IMR-90 (cell line): ENCODE measurements around the gene APOBEC3F. TPM values are rescaled to one million over a fixed set of nuclear protein-coding genes. Genes with fewer than 3 reads are reported as not detected.
"Not testable (repeated sequence)": the region's sequence is repeated elsewhere in the genome, so short reads cannot be mapped to it uniquely, and the experiment has no call there.

Source experiments
- ATAC-seq: fragments of 200-7000 bp; cut with Tn5 transposase; 2 replicates; pipeline ENCODE4 v1.9.1; 2020; ENCODE audit warnings: low read depth, mild to moderate bottlenecking, moderate library complexity
- BruUV-seq: library from RNA; stranded (reverse); fragments of 400-500 nt; replicated peaks from 2 replicates; lab custom pipeline; 2021; lab: Mats Ljungman, UMichigan
- CTCF ChIA-PET: fragments of 300-600 bp; formaldehyde crosslinking; extraction: SDS; loops from one replicate; lab custom pipeline; 2021; ENCODE audit warnings: antibody characterized with exemption; lab: Yijun Ruan, JAX
- POLR2A ChIA-PET: fragments of 300-600 bp; sonication (Branson Sonifier 250); formaldehyde crosslinking; loops from one replicate; lab custom pipeline; 2022; ENCODE audit warnings: antibody characterized with exemption; ENCODE audit not compliant: unreplicated experiment; lab: Charles Lee
- DNase-seq: peaks from one replicate; pipeline ENCODE4 v3.0.0; 2013
- H2AFZ ChIP-seq: replicated peaks from 2 replicates; pipeline ENCODE3; 2013; ENCODE audit warnings: low read length, mild to moderate bottlenecking; ENCODE audit not compliant: poor library complexity
- H2AK5ac ChIP-seq: 2 replicates; pipeline ENCODE4 v1.6.1; 2013; ENCODE audit warnings: low read depth, low read length, inconsistent platforms
- H2AK9ac ChIP-seq: replicated peaks from 2 replicates; pipeline ENCODE3; 2013; ENCODE audit warnings: mild to moderate bottlenecking, low read depth, low read length, moderate library complexity; ENCODE audit not compliant: poor library complexity
- H2BK120ac ChIP-seq: 2 replicates; pipeline ENCODE4 v1.6.1; 2013; ENCODE audit warnings: low read depth, low read length, inconsistent platforms
- H2BK15ac ChIP-seq: 3 replicates; pipeline ENCODE4 v1.6.1; 2013; ENCODE audit warnings: low read depth, low read length, inconsistent platforms
- H2BK20ac ChIP-seq: 2 replicates; pipeline ENCODE4 v1.6.1; 2013; ENCODE audit warnings: low read depth, mild to moderate bottlenecking, inconsistent platforms, low read length, moderate library complexity
- H2BK5ac ChIP-seq: 2 replicates; pipeline ENCODE4 v1.6.1; 2013; ENCODE audit warnings: mild to moderate bottlenecking, low read depth, low read length, inconsistent platforms; ENCODE audit not compliant: poor library complexity, severe bottlenecking
- H3K14ac ChIP-seq: replicated peaks from 2 replicates; pipeline ENCODE4 v1.6.1; 2013; ENCODE audit warnings: low read depth, low read length, inconsistent platforms
- H3K18ac ChIP-seq: 2 replicates; pipeline ENCODE4 v1.6.1; 2013; ENCODE audit warnings: low read depth, low read length, control low read depth
- H3K23ac ChIP-seq: 2 replicates; pipeline ENCODE4 v1.6.1; 2013; ENCODE audit warnings: low read depth, low read length, inconsistent platforms
- H3K27ac ChIP-seq: 2 replicates; pipeline ENCODE4 v1.5.1; 2013; ENCODE audit warnings: mild to moderate bottlenecking, control low read depth, low read length; ENCODE audit not compliant: insufficient read depth
- H3K27me3 ChIP-seq: 2 replicates; pipeline ENCODE4 v1.6.1; 2013; ENCODE audit warnings: low read length; ENCODE audit not compliant: control insufficient read depth, insufficient read depth
- H3K36me3 ChIP-seq: 2 replicates; pipeline ENCODE4 v1.6.1; 2013; ENCODE audit warnings: low read length, mixed read lengths; ENCODE audit not compliant: control insufficient read depth, insufficient read depth
- H3K4ac ChIP-seq: 2 replicates; pipeline ENCODE4 v1.6.1; 2013; ENCODE audit warnings: low read depth, low read length, inconsistent platforms
- H3K4me1 ChIP-seq: 2 replicates; pipeline ENCODE4 v1.6.1; 2013; ENCODE audit warnings: low read length, mixed read lengths; ENCODE audit not compliant: control insufficient read depth, insufficient read depth
- H3K4me2 ChIP-seq: 2 replicates; pipeline ENCODE4 v1.6.1; 2013; ENCODE audit warnings: low read depth, mild to moderate bottlenecking, control low read depth, low read length, moderate library complexity
- H3K4me3 ChIP-seq: 2 replicates; pipeline ENCODE4 v1.5.1; 2013; ENCODE audit warnings: low read depth, mild to moderate bottlenecking, control low read depth, low read length, moderate library complexity; ENCODE audit not compliant: insufficient read depth
- H3K56ac ChIP-seq: 2 replicates; pipeline ENCODE4 v1.6.1; 2013; ENCODE audit warnings: low read length, inconsistent platforms; ENCODE audit not compliant: insufficient read depth; ENCODE audit errors: extremely low read depth
- H3K79me1 ChIP-seq, 2 experiments: 2 replicates each; pipeline ENCODE4 v1.6.1; 2013; ENCODE audit warnings: low read length in 2 of 2, inconsistent platforms in 1 of 2, low read depth in 1 of 2
- H3K9ac ChIP-seq: 2 replicates; pipeline ENCODE4 v1.6.1; 2013; ENCODE audit warnings: low read depth, low read length, control low read depth
- H3K9me1 ChIP-seq: 2 replicates; pipeline ENCODE4 v1.6.1; 2013; ENCODE audit warnings: low read length, inconsistent platforms; ENCODE audit not compliant: insufficient read depth
- H3K9me3 ChIP-seq: 2 replicates; pipeline ENCODE4 v1.6.1; 2013; ENCODE audit warnings: low read length; ENCODE audit not compliant: control insufficient read depth, insufficient read depth
- H4K20me1 ChIP-seq: 2 replicates; pipeline ENCODE4 v1.6.1; 2013; ENCODE audit warnings: low read length, inconsistent platforms; ENCODE audit not compliant: insufficient read depth
- H4K5ac ChIP-seq: 2 replicates; pipeline ENCODE4 v1.6.1; 2013; ENCODE audit warnings: mild to moderate bottlenecking, low read depth, low read length, control low read depth
- H4K8ac ChIP-seq, 2 experiments: 2 replicates each; pipeline ENCODE4 v1.6.1; 2013; ENCODE audit warnings: low read depth in 2 of 2, low read length in 2 of 2, control low read depth in 1 of 2, inconsistent platforms in 1 of 2
- H4K91ac ChIP-seq: 2 replicates; pipeline ENCODE4 v1.6.1; 2013; ENCODE audit warnings: low read depth, low read length, inconsistent platforms; ENCODE audit not compliant: insufficient read depth
- CEBPB ChIP-seq: IDR thresholded peaks from 2 replicates; pipeline ENCODE4 v1.6.1; 2012; ENCODE audit warnings: low read depth, low read length, improper control_type of control experiment
- CHD1 ChIP-seq: IDR thresholded peaks from 2 replicates; pipeline ENCODE4 v1.6.1; 2012; ENCODE audit warnings: low read depth, low read length, improper control_type of control experiment
- FOS ChIP-seq: fragments of 150-350 bp; IDR thresholded peaks from 2 replicates; pipeline ENCODE4 v1.6.1; 2016; ENCODE audit warnings: low read depth, low read length
- MAFK ChIP-seq: IDR thresholded peaks from 2 replicates; pipeline ENCODE4 v1.6.1; 2012; ENCODE audit warnings: low read depth, low read length, improper control_type of control experiment
- MXI1 ChIP-seq: IDR thresholded peaks from 2 replicates; pipeline ENCODE4 v1.6.1; 2012; ENCODE audit warnings: low read depth, mild to moderate bottlenecking, low read length, moderate library complexity, borderline replicate concordance
- POLR2A ChIP-seq: IDR thresholded peaks from 2 replicates; pipeline ENCODE4 v1.6.1; 2012; ENCODE audit warnings: mild to moderate bottlenecking, low read depth, low read length
- RCOR1 ChIP-seq: IDR thresholded peaks from 2 replicates; pipeline ENCODE4 v1.6.1; 2012; ENCODE audit warnings: mild to moderate bottlenecking, low read length, improper control_type of control experiment; ENCODE audit not compliant: insufficient replicate concordance
- WGBS, 2 experiments: methylation state at CpG; one replicate each; pipeline versions ENCODE4 v1.1.5 to v1.1.7; 2013; ENCODE audit warnings: missing lambda C conversion rate in 2 of 2; ENCODE audit not compliant: insufficient read length in 1 of 2; ENCODE audit errors: extremely low coverage in 2 of 2; 5-methylcytosine and 5-hydroxymethylcytosine counted together
- dilution Hi-C: fragments of 300-500 bp; cut with HindIII; formaldehyde crosslinking; loops from one replicate; pipeline ENCODE4 v1.14.3; 2018; ENCODE audit warnings: low sequenced_read_pairs; ENCODE audit not compliant: unreplicated experiment
- in situ Hi-C: fragments of 300-500 bp; cut with MboI; formaldehyde crosslinking; loops from 3 replicates; pipeline ENCODE4 v1.14.3; 2019; ENCODE audit warnings: low sequenced_read_pairs, inconsistent platforms, mixed read lengths
- intact Hi-C: fragments of 100-400 bp; cut with micrococcal nuclease; formaldehyde crosslinking; loops from 2 replicates; pipeline ENCODE4 v1.10.0; 2022
- polyA plus RNA-seq, 3 experiments: library from polyadenylated mRNA; depleted of rRNA; stranded (reverse); fragments of >200 nt; gene quantifications; 2 replicates each; pipeline ENCODE4 v1.2.3, GENCODE V29; 2012; ENCODE audit warnings: low replicate concordance in 1 of 3
- total RNA-seq: library from RNA; depleted of rRNA; stranded (reverse); fragments of >200 nt; gene quantifications from 2 replicates; pipeline ENCODE4 v1.2.3, GENCODE V29; 2012

The APOBEC3F gene
- total and polyA plus RNA-seq, 2 of the 4 experiments (the other 2 are of a cell fraction) = 3.4 to 8.3 TPM

GRCh38 chr22:39041908-39042307 is 1.2 kb downstream of the APOBEC3F start:
- ChIA-PET CTCF (interaction anchor here (0.6 kb wide), 1 partner anchor 123 kb away, joined by 3 read pairs; no protein-coding TSS in a partner anchor), POLR2A (no interaction called here)
- dilution Hi-C loops = no loop called here
- in situ Hi-C loops = no loop called here
- Histone ChIP-seq H3K9me3 (no peaks in the 10 kb centered on the region), H3K4me2 (peak overlapping the region; percentile 35; the same call in 1 of the 2 replicates), H3K9me1 (peaks cover 4% of the 10 kb centered on the region), H2BK5ac (no peak overlapping the region), H3K9ac (no peak overlapping the region), H3K23ac (no peak overlapping the region), H2AK5ac (no peak overlapping the region), H3K4me3 (no peak overlapping the region), H3K4me1 (peaks cover 3% of the 10 kb centered on the region; the same call in 1 of the 2 replicates), H2BK15ac (no peak overlapping the region), H3K36me3 (peaks cover 14% of the 10 kb centered on the region), H4K8ac (0 out of 4 replicates have a peak overlapping the region, but pooled peaks of 1 of the 2 experiments have one; percentile 3), H3K4ac (no peak overlapping the region; the same call in 1 of the 2 replicates), H4K20me1 (no peaks in the 10 kb centered on the region), H3K27me3 (no peaks in the 10 kb centered on the region), H3K14ac (no peak overlapping the region), H4K91ac (no peak overlapping the region), H2AFZ (no peak overlapping the region), H3K18ac (no peak overlapping the region), H3K27ac (no peak overlapping the region), H3K79me1 (peaks cover 15 to 16% of the 10 kb centered on the region in 2 experiments), H2AK9ac (no peak overlapping the region), H2BK120ac (no peak overlapping the region), H3K56ac (no peak overlapping the region), H2BK20ac (no peak overlapping the region), H4K5ac (no peak overlapping the region)
- no peak for DNase-seq
- ATAC-seq = no peak
- BruUV-seq = no TSS peak
- no peak for TF ChIP-seq RCOR1
- no peak for TF ChIP-seq MXI1
- no peak for TF ChIP-seq MAFK
- TF ChIP-seq CEBPB = no peak
- no peak for TF ChIP-seq CHD1
- no peak for TF ChIP-seq FOS
- no peak for TF ChIP-seq POLR2A
- no CpG with 5 or more reads among the region's 7 CpGs for WGBS, 2 experiments
- intact Hi-C loops = no loop called here

GRCh38 chr22:39043063-39043462 is 2.4 kb downstream of the APOBEC3F start:
- DNase-seq, H2BK120ac ChIP-seq, H2BK5ac ChIP-seq, H3K4me1 ChIP-seq, H3K27me3 ChIP-seq, BruUV-seq, dilution Hi-C loops, in situ Hi-C loops, H3K4me3 ChIP-seq, H3K9ac ChIP-seq, H3K14ac ChIP-seq, POLR2A ChIA-PET, H4K5ac ChIP-seq, H2AFZ ChIP-seq, H4K91ac ChIP-seq, H3K4ac ChIP-seq, H4K8ac ChIP-seq, ATAC-seq, H2AK9ac ChIP-seq, H3K18ac ChIP-seq, H3K56ac ChIP-seq, H3K9me3 ChIP-seq, H2AK5ac ChIP-seq, H2BK20ac ChIP-seq, H3K9me1 ChIP-seq, H2BK15ac ChIP-seq, H4K20me1 ChIP-seq, H3K23ac ChIP-seq, H3K27ac ChIP-seq, intact Hi-C loops, H3K4me2 ChIP-seq: not testable (repeated sequence)
- WGBS, 2 experiments = 85% methylated on average over 2 of the region's 18 CpGs; no CpG with 5 or more reads in 1 of the 2 experiments
- CTCF ChIA-PET = interaction anchor here (0.5 to 0.6 kb wide), 2 partner anchors 66 to 210 kb away, joined by 3 to 6 read pairs; no protein-coding TSS in a partner anchor
- peaks cover 14% of the 10 kb centered on the region for H3K36me3 ChIP-seq
- peaks cover 15 to 16% of the 10 kb centered on the region in 2 experiments for H3K79me1 ChIP-seq
